AG09309 (cell line): ENCODE results near the gene DNASE1.

Experiments
- DNase-seq: peaks from one replicate; pipeline ENCODE4 v3.0.0-alpha.2; 2010; ENCODE audit warnings: low read depth
- H3K4me3 ChIP-seq: 2 replicates; pipeline ENCODE4 v1.5.1; 2011; ENCODE audit warnings: mild to moderate bottlenecking, low read depth, low read length, moderate library complexity; ENCODE audit not compliant: control insufficient read depth
- CTCF ChIP-seq: IDR thresholded peaks from 2 replicates; pipeline ENCODE4 v1.5.1; 2011; ENCODE audit warnings: mild to moderate bottlenecking, low read depth, low read length, inconsistent platforms; ENCODE audit not compliant: insufficient read depth, control insufficient read depth; ENCODE audit errors: missing control alignments

DNASE1 gene

GRCh38 chr16:3625331-3625730, 29.2 kb upstream of the DNASE1 start:
- DNase-seq: no peak
- no peak for TF ChIP-seq CTCF
- H3K4me3 ChIP-seq: no peak overlapping the region

- H3K4me3 ChIP-seq: no peak overlapping the region
- no peak for TF ChIP-seq CTCF
- no peak for DNase-seq
Observed at GRCh38 chr16:3625911-3626732, 28.4 kb upstream of the DNASE1 start.

- DNase-seq: no peak
- H3K4me3 ChIP-seq: no peak overlapping the region
- no peak for TF ChIP-seq CTCF
Observed at GRCh38 chr16:3637371-3637923, 17.0 kb upstream of the DNASE1 start.

- DNase-seq: no peak
- no peak overlapping the region for H3K4me3 ChIP-seq
- no peak for TF ChIP-seq CTCF
Observed at GRCh38 chr16:3638916-3639644, 15.4 kb upstream of the DNASE1 start.

GRCh38 chr16:3640207-3640606, 14.3 kb upstream of the DNASE1 start:
- no peak for TF ChIP-seq CTCF
- H3K4me3 ChIP-seq: no peak overlapping the region
- DNase-seq: no peak

- H3K4me3 ChIP-seq: no peak overlapping the region
- no peak for DNase-seq
- no peak for TF ChIP-seq CTCF
Observed at GRCh38 chr16:3640632-3641501, 13.6 kb upstream of the DNASE1 start.
